HUES48 (cell line): ENCODE measurements around the gene TEX48.

Source experiments
- H3K27ac ChIP-seq: one replicate; pipeline ENCODE4 v1.7.0; 2013; ENCODE audit warnings: low read depth, low read length, inconsistent platforms
- H3K27me3 ChIP-seq: 2 replicates; pipeline ENCODE4 v1.6.1; 2013; ENCODE audit warnings: mild to moderate bottlenecking, low read length; ENCODE audit not compliant: control insufficient read depth, insufficient read depth
- H3K36me3 ChIP-seq: 2 replicates; pipeline ENCODE4 v1.6.1; 2013; ENCODE audit warnings: low read length; ENCODE audit not compliant: control insufficient read depth, insufficient read depth
- H3K4me1 ChIP-seq: 2 replicates; pipeline ENCODE4 v1.6.1; 2013; ENCODE audit warnings: mild to moderate bottlenecking, low read length; ENCODE audit not compliant: control insufficient read depth, insufficient read depth
- H3K4me3 ChIP-seq: 2 replicates; pipeline ENCODE4 v1.5.1; 2013; ENCODE audit warnings: mild to moderate bottlenecking, low read depth, low read length
- H3K9ac ChIP-seq: 2 replicates; pipeline ENCODE4 v1.6.1; 2013; ENCODE audit warnings: mild to moderate bottlenecking, low read depth, low read length, moderate library complexity
- H3K9me3 ChIP-seq: 2 replicates; pipeline ENCODE4 v1.6.1; 2013; ENCODE audit warnings: low read length; ENCODE audit not compliant: control insufficient read depth, insufficient read depth

Gene TEX48

GRCh38 chr9:114681594-114682332, at the start of gene TEX48:
TSS of gene TEX48 (minus strand) at chr9:114682192. CDS start at chr9:114671723, 10,469 bp downstream.
- Histone ChIP-seq H3K4me1 (no peaks in the 10 kb centered on the region), H3K9ac (no peak within 1 kb of the TSS), H3K4me3 (no peak within 1 kb of the TSS), H3K27ac (no peak within 1 kb of the TSS), H3K9me3 (no peaks in the 10 kb centered on the region), H3K27me3 (no peaks in the 10 kb centered on the region), H3K36me3 (no peaks in the 10 kb centered on the region)

DNA sequence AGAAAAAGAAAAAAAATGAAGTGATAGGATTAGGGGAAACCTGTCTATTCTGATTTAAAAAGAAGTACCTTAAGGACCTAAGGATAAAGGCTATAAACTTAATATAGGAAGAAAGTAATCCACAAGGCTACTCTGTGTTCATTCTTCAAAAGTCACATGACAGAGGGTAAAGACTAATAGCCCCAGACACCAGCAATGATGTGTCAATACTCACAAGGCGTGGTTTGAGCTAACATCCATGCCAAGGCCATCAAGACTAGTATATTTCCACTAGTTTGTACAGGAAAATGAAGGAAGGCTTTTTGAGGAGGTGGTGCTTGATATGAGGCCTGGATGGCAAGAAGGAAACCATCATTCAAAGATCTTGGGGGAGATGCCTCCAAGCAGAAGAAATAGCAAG, 49.7 kb upstream of the TEX48 start:
- Histone ChIP-seq H3K4me1 (no peaks in the 10 kb centered on the region), H3K9me3 (no peaks in the 10 kb centered on the region), H3K36me3 (no peaks in the 10 kb centered on the region), H3K27me3 (no peaks in the 10 kb centered on the region; the same call in 1 of the 2 replicates), H3K4me3 (no peak overlapping the region), H3K27ac (no peak overlapping the region), H3K9ac (no peak overlapping the region)

DNA sequence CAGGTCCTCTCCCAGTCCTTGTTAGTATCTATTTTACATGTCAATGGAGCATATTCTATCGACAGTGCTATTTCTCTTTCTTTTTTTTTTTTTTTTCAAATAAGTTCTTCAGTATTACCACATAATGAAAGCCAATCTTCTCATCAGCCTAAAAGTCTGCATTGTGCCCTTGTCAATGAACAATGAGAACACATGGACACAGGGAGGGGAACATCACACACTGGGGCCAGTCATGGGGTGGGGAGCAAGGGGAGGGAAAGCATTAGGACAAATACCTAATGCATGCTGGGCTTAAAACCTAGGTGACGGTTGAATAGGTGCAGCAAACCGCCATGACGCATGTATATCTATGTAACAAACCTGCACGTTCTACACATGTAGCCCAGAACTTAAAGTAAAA, 47.7 kb upstream of the TEX48 start:
- no peaks in the 10 kb centered on the region for H3K9me3 ChIP-seq
- H3K4me1 ChIP-seq = no peaks in the 10 kb centered on the region
- H3K9ac ChIP-seq = no peak overlapping the region
- no peak overlapping the region for H3K4me3 ChIP-seq
- no peaks in the 10 kb centered on the region for H3K27me3 ChIP-seq
- no peaks in the 10 kb centered on the region for H3K36me3 ChIP-seq
- no peak overlapping the region for H3K27ac ChIP-seq

GRCh38 chr9:114725930-114726329, 43.9 kb upstream of the TEX48 start:
- Histone ChIP-seq H3K36me3 (no peaks in the 10 kb centered on the region), H3K9me3 (no peaks in the 10 kb centered on the region), H3K4me1 (no peaks in the 10 kb centered on the region), H3K27ac (no peak overlapping the region), H3K4me3 (no peak overlapping the region), H3K27me3 (no peaks in the 10 kb centered on the region), H3K9ac (no peak overlapping the region)

DNA sequence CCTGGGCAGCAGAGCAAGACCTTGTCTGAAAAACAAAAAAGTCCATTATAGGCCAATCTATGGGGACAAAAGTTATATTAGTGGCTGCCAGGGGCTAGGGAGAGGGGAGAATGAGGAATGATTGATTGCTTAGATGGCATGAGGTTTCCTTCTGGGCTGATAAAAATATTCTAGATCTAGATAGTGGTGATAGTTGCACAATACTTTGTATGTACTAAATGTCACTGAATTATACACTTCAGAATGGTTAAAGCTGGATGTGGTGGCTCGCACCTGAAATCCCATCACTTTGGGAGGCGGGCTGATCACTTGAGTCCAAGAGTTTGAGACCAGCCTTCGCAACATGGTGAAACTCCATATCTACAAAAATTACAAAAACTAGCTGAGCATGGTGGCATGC, 42.8 kb upstream of the TEX48 start:
- H3K36me3 ChIP-seq = no peaks in the 10 kb centered on the region
- no peaks in the 10 kb centered on the region for H3K9me3 ChIP-seq
- no peak overlapping the region for H3K4me3 ChIP-seq
- no peak overlapping the region for H3K9ac ChIP-seq
- H3K4me1 ChIP-seq = no peaks in the 10 kb centered on the region
- H3K27me3 ChIP-seq = no peaks in the 10 kb centered on the region
- no peak overlapping the region for H3K27ac ChIP-seq

DNA sequence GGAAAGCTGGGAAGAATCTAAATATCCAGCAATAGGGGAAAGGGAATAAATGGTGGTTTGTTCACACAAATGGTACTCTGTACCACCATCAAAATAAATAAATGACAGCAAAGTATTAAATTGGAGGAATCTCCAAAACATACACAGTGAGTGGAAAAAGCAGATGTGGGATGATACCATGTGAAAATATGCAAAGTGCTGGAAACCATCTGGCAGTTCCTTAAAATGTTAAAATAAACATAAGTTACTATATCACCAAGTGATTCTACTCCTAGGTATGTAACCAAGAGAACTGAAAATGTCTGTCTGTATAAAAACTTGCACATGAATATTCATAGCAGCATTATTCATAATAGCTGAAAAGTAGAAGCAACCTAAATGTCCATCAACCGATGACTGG, 41.9 kb upstream of the TEX48 start:
- Histone ChIP-seq H3K27me3 (no peaks in the 10 kb centered on the region), H3K36me3 (no peaks in the 10 kb centered on the region), H3K9me3 (no peaks in the 10 kb centered on the region), H3K4me1 (no peaks in the 10 kb centered on the region), H3K9ac (no peak overlapping the region), H3K27ac (no peak overlapping the region), H3K4me3 (no peak overlapping the region)

- no peaks in the 10 kb centered on the region for H3K4me1 ChIP-seq
These were observed 41.1 kb upstream of the TEX48 start for GRCh38 chr9:114722937-114723620.

DNA sequence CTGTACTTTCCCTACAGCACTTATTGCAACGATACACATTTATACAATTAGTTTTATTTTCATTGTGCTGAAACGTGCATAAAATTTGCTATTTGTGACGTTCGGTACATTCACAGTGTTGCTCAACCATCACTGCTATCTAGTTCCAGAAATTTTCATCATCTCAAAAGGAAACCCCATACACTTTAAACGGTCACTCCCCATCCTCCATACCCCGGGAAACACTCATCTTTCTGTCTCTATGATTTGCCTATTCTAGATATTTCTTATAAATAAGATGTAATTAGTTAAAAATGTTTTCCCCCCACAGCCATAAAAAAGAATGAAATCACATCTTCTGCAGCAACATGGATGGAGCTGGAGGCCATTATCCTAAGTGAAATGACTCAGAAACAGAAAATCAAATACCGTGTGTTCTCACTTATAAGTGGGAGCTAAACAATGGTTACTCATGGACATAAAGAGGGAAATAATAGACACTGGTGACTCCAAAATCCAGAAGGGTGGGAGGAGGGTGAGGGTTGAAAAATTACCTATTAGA, 40.2 kb upstream of the TEX48 start:
- H3K27ac ChIP-seq = no peak overlapping the region
- H3K36me3 ChIP-seq = no peaks in the 10 kb centered on the region
- no peaks in the 10 kb centered on the region for H3K27me3 ChIP-seq
- H3K4me1 ChIP-seq = no peaks in the 10 kb centered on the region
- no peaks in the 10 kb centered on the region for H3K9me3 ChIP-seq
- no peak overlapping the region for H3K9ac ChIP-seq
- no peak overlapping the region for H3K4me3 ChIP-seq

More at GRCh38 chr9:114722937-114723620, 41.1 kb upstream of the TEX48 start:
- Histone ChIP-seq H3K4me3 (no peak overlapping the region), H3K27me3 (no peaks in the 10 kb centered on the region), H3K27ac (no peak overlapping the region), H3K36me3 (no peaks in the 10 kb centered on the region), H3K9me3 (no peaks in the 10 kb centered on the region), H3K9ac (no peak overlapping the region)

DNA sequence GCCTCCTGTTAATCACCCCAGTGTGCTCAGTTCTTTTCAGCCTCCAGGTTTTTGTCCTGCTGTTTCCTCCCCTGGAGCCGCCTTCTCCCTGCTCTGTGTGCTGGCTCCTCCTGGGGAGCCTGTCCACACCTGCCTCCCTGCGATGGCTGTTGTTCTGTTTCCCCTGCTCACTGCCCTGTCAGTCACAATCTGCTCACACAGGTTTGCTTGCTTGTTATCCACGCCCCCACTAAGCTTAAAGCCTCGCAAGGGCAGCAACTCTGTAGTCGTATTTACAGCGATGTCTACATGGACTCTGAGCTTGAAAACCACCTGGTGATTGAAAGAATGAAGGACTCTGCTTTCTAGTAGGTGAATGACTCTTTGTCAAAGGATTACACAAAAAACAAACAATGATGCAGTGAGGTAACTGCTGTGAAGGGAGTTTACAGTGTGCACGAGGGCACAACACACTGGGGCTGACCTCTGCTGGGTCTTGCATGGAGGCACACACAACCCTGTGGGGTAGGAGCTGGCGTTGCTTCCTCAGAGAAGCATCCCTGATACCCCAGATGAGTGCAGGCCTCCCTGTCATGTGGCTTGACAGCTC, 39.6 kb upstream of the TEX48 start:
- no peak overlapping the region for H3K27ac ChIP-seq
- no peaks in the 10 kb centered on the region for H3K27me3 ChIP-seq
- no peak overlapping the region for H3K4me3 ChIP-seq
- H3K4me1 ChIP-seq = no peaks in the 10 kb centered on the region
- no peaks in the 10 kb centered on the region for H3K9me3 ChIP-seq
- no peaks in the 10 kb centered on the region for H3K36me3 ChIP-seq
- no peak overlapping the region for H3K9ac ChIP-seq

- H3K36me3 ChIP-seq = no peaks in the 10 kb centered on the region
- no peak overlapping the region for H3K4me3 ChIP-seq
- no peak overlapping the region for H3K27ac ChIP-seq
- H3K9ac ChIP-seq = no peak overlapping the region
- no peaks in the 10 kb centered on the region for H3K4me1 ChIP-seq
- H3K27me3 ChIP-seq = no peaks in the 10 kb centered on the region
- H3K9me3 ChIP-seq = no peaks in the 10 kb centered on the region
These were observed 38.2 kb upstream of the TEX48 start for GRCh38 chr9:114720086-114720676.

DNA sequence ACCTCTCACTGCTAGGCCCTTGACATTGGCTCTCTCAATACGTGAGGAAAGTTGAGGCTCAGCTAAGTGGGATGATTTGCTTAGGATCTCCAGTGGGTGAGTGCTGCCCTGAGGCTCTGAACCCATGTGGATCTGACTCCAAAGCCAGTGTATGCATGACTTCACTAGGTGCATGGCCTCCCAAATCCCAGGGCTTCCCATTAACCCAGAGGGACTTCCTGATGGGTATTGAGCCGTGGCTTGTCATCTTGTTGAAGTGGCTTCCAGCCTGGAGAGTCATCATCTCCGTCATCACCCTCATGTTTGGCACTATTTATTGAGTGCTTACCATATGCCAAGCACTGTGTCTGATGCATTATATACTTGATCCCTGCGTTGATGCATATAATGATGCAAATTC, 37.3 kb upstream of the TEX48 start:
- Histone ChIP-seq H3K9me3 (no peaks in the 10 kb centered on the region), H3K9ac (no peak overlapping the region), H3K27me3 (no peaks in the 10 kb centered on the region), H3K27ac (no peak overlapping the region), H3K4me1 (no peaks in the 10 kb centered on the region), H3K36me3 (no peaks in the 10 kb centered on the region), H3K4me3 (no peak overlapping the region)
